ENCODE measurements around the gene GNG4.

GRCh38 chr1:235545292-235545930, 104.2 kb downstream of the GNG4 start:
- TF ChIP-seq CTCF (IDR thresholded peaks at IDR 0.05) (no peak), EZH2 (IDR thresholded peaks at IDR 0.05; ENCODE audit: borderline replicate concordance, insufficient read depth, low read depth, low read length, poor library complexity, severe bottlenecking) (no peak)

Measured in B cell (primary cell).